ENCODE data around the gene TRPM4.

Gene TRPM4

DNA sequence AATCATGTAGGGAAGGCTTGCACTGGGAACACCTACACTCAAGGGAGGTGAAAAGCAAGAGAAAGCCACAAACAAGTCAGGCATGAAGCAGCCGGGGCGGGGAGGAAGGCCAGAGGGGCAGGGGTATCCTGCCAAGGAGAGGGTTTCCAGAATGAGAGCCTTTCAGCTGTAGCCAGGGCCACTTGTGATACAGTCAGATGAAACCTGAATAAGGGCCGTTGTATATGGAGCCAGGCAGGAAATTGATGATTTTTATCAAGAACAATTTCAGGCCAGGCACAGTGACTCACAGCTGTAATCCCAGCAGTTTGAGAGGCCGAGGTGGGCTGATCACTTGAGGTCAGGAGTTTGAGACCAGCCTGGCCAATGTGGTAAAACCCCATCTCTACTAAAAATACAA lies 4.4 kb downstream of the TRPM4 start:
- H4K20me1 ChIP-seq (ENCODE audit: insufficient read depth, low read length), result no peaks in the 10 kb centered on the region
- no peaks in the 10 kb centered on the region for H3K36me3 ChIP-seq (replicated peaks; ENCODE audit: insufficient read depth, low read length)
- no peak overlapping the region for H3K27ac ChIP-seq (ENCODE audit: low read length)
- peaks cover 76% of the 10 kb centered on the region for H3K27me3 ChIP-seq (replicated peaks; ENCODE audit: insufficient read depth, low read length)
- no peak for DNase-seq
- H3K79me2 ChIP-seq (ENCODE audit: low read length), result no peaks in the 10 kb centered on the region
- H2AFZ ChIP-seq (ENCODE audit: low read length), result no peak overlapping the region
- no peak overlapping the region for H3K9ac ChIP-seq (ENCODE audit: low read length)
- no peak overlapping the region for H3K4me2 ChIP-seq (ENCODE audit: low read depth, low read length)
- no peaks in the 10 kb centered on the region for H3K4me1 ChIP-seq (ENCODE audit: low read length)
- H3K9me3 ChIP-seq (replicated peaks; ENCODE audit: insufficient read depth, low read length), result no peaks in the 10 kb centered on the region
- H3F3A ChIP-seq (ENCODE audit: insufficient read depth, low read length), result no peaks in the 10 kb centered on the region
- TF ChIP-seq EZH2phosphoT487 (IDR thresholded peaks at IDR 0.05; ENCODE audit: low read length) (no peak), EZH2 (optimal IDR thresholded peaks at IDR 0.05; ENCODE audit: low read depth, low read length) (no peak), CTCF (IDR thresholded peaks at IDR 0.05; ENCODE audit: low read length) (no peak)
- no peak overlapping the region for H3K4me3 ChIP-seq (ENCODE audit: low read length)
- H3K9me2 ChIP-seq (replicated peaks; ENCODE audit: insufficient read depth, low read length), result no peaks in the 10 kb centered on the region

DNA sequence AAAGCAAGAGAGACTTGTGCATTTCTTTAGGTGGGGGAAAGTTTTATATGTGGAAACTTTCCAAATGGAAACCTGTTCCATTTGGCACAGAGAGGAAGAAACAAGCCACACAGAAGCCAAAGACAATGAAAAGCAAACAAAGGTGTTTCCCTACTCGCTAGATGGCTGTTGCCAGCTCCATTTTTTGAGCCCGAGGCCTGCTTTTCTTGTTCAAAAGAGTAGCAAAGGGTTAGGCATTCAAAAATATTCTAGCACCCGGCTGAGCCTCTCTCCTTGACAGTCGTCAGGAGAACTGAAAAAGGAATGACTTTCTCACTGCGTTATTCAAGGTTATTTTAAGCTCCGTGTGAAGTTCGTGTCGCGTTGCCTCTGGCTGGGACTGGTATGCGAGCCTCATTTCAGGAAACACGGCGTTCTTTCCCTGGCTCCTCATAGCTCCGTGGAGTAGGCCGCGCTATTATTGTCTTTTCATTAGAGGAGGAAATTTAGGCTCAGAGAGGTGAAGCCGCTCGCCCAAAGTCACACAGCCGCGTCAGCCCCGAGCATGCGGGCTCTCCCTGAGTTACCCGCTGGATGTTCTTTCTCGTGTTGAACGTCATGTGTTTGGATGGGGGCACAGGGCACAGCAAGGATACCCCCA lies 7.6 kb downstream of the TRPM4 start:
- Histone ChIP-seq H3K4me2 (ENCODE audit: low read depth, low read length) (no peak overlapping the region), H4K20me1 (ENCODE audit: insufficient read depth, low read length) (no peaks in the 10 kb centered on the region), H3K9me2 (replicated peaks; ENCODE audit: insufficient read depth, low read length) (no peaks in the 10 kb centered on the region), H3K4me3 (ENCODE audit: low read length) (no peak overlapping the region), H3F3A (ENCODE audit: insufficient read depth, low read length) (no peaks in the 10 kb centered on the region), H3K9me3 (replicated peaks; ENCODE audit: insufficient read depth, low read length) (no peaks in the 10 kb centered on the region), H3K36me3 (replicated peaks; ENCODE audit: insufficient read depth, low read length) (no peaks in the 10 kb centered on the region), H3K27ac (ENCODE audit: low read length) (no peak overlapping the region), H3K79me2 (ENCODE audit: low read length) (no peaks in the 10 kb centered on the region), H3K27me3 (replicated peaks; ENCODE audit: insufficient read depth, low read length) (peaks cover 70% of the 10 kb centered on the region), H2AFZ (ENCODE audit: low read length) (no peak overlapping the region), H3K4me1 (ENCODE audit: low read length) (no peaks in the 10 kb centered on the region), H3K9ac (ENCODE audit: low read length) (no peak overlapping the region)
- TF ChIP-seq EZH2phosphoT487 (IDR thresholded peaks at IDR 0.05; ENCODE audit: low read length) (no peak), EZH2 (optimal IDR thresholded peaks at IDR 0.05; ENCODE audit: low read depth, low read length) (no peak), CTCF (IDR thresholded peaks at IDR 0.05; ENCODE audit: low read length) (no peak)
- DNase-seq, result no peak

DNA sequence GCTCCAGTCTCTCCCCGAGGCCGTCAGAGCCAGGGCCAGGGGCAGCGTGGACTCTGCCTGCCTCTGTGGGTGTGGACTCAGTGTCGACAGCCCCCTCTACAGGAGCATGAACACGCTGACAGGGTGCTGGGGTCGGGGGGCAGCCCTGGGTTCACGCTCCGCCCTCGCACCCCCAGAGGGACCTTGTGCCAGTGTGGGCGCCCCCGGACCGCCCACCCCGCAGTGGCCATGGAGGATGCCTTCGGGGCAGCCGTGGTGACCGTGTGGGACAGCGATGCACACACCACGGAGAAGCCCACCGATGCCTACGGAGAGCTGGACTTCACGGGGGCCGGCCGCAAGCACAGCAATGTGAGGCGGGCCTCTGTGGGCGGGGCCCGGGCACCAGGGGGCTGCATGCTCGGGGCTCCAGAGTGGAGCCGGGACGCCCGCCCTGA lies 8.3 kb downstream of the TRPM4 start:
- Histone ChIP-seq H2AFZ (ENCODE audit: low read length) (no peak overlapping the region), H3F3A (ENCODE audit: insufficient read depth, low read length) (no peaks in the 10 kb centered on the region), H3K27ac (ENCODE audit: low read length) (no peak overlapping the region), H3K36me3 (replicated peaks; ENCODE audit: insufficient read depth, low read length) (no peaks in the 10 kb centered on the region), H4K20me1 (ENCODE audit: insufficient read depth, low read length) (no peaks in the 10 kb centered on the region), H3K79me2 (ENCODE audit: low read length) (no peaks in the 10 kb centered on the region), H3K4me2 (ENCODE audit: low read depth, low read length) (no peak overlapping the region), H3K9me2 (replicated peaks; ENCODE audit: insufficient read depth, low read length) (no peaks in the 10 kb centered on the region), H3K9ac (ENCODE audit: low read length) (no peak overlapping the region), H3K27me3 (replicated peaks; ENCODE audit: insufficient read depth, low read length) (peaks cover 70% of the 10 kb centered on the region), H3K4me1 (ENCODE audit: low read length) (no peaks in the 10 kb centered on the region), H3K4me3 (ENCODE audit: low read length) (no peak overlapping the region), H3K9me3 (replicated peaks; ENCODE audit: insufficient read depth, low read length) (no peaks in the 10 kb centered on the region)
- DNase-seq, result no peak
- TF ChIP-seq EZH2phosphoT487 (IDR thresholded peaks at IDR 0.05; ENCODE audit: low read length) (no peak), EZH2 (optimal IDR thresholded peaks at IDR 0.05; ENCODE audit: low read depth, low read length) (no peak), CTCF (IDR thresholded peaks at IDR 0.05; ENCODE audit: low read length) (no peak)

Data from MM.1S (cell line).